HL-60 (cell line): Measurements from ENCODE around the gene NTS.

ENCODE experiments used
- DNase-seq, 2 experiments: peaks; one replicate each; pipeline ENCODE4 v3.0.0-alpha.2; 2010 to 2020; ENCODE audit warnings: low read depth in 1 of 2, low spot score in 1 of 2
- H3K27ac ChIP-seq: fragments of 250-450 bp; sonication (Bioruptor Pico); replicated peaks from 2 replicates; pipeline ENCODE4 v1.5.1; 2020; ENCODE audit warnings: mild to moderate bottlenecking, moderate library complexity
- H3K27me3 ChIP-seq: fragments of 250-450 bp; sonication (Bioruptor Pico); 2 replicates; pipeline ENCODE4 v1.5.1; 2021; ENCODE audit warnings: mild to moderate bottlenecking, moderate library complexity; ENCODE audit not compliant: insufficient read depth, poor library complexity, severe bottlenecking
- H3K4me3 ChIP-seq: replicated peaks from 2 replicates; pipeline ENCODE4 v1.5.1; 2011; ENCODE audit warnings: mild to moderate bottlenecking, control low read depth, low read length; ENCODE audit not compliant: insufficient read depth
- CTCF ChIP-seq: IDR thresholded peaks from one replicate; pipeline ENCODE4 v1.5.1; 2011; ENCODE audit warnings: low read length, control low read depth, inconsistent platforms; ENCODE audit not compliant: insufficient read depth
- GABPA ChIP-seq: IDR thresholded peaks from 2 replicates; pipeline ENCODE4 v1.6.1; 2012; ENCODE audit warnings: low read depth
- POLR2AphosphoS5 ChIP-seq: IDR thresholded peaks from 2 replicates; pipeline ENCODE4 v1.6.1; 2012; ENCODE audit warnings: low read depth
- REST ChIP-seq: IDR thresholded peaks from 2 replicates; pipeline ENCODE4 v1.6.1; 2012; ENCODE audit warnings: low read depth; ENCODE audit not compliant: insufficient replicate concordance
- SPI1 ChIP-seq: IDR thresholded peaks from 2 replicates; pipeline ENCODE4 v1.6.1; 2012; ENCODE audit warnings: low read depth, mild to moderate bottlenecking, borderline replicate concordance

The NTS gene

DNA sequence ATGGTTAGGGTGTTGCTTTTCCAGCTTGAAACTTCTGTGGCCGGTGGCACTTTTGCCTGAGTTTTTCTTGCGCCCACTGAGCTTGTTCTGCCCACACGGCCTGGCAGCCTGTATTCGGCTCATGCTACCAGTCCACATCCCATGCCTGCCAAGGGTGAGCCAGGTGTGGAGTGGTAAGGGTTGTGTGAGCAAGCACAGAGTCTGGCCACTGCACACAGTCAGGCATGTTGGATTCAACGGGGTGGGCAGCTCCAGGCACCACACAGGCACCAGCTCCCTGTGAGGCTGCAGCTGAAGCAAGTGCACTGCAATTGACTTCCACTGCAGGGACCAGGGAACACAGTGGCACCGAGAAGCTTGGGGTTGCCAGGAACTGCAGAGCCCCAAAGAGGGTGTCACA, 18.8 kb upstream of the NTS start:
- TF ChIP-seq REST (no peak), SPI1 (no peak), CTCF (no peak), POLR2AphosphoS5 (no peak), GABPA (no peak)
- Histone ChIP-seq H3K27ac (no peak overlapping the region), H3K4me3 (no peak overlapping the region), H3K27me3 (no peaks in the 10 kb centered on the region)
- DNase-seq = no peak

GRCh38 chr12:85856966-85857365, 17.1 kb upstream of the NTS start:
- Histone ChIP-seq H3K27ac (no peak overlapping the region), H3K27me3 (no peaks in the 10 kb centered on the region), H3K4me3 (no peak overlapping the region)
- TF ChIP-seq REST (no peak), GABPA (no peak), SPI1 (no peak), POLR2AphosphoS5 (no peak), CTCF (no peak)
- no peak for DNase-seq

GRCh38 chr12:85865890-85866289, 8.2 kb upstream of the NTS start:
- Histone ChIP-seq H3K27me3 (no peaks in the 10 kb centered on the region), H3K27ac (no peak overlapping the region), H3K4me3 (no peak overlapping the region)
- DNase-seq = no peak
- no peak for TF ChIP-seq GABPA

- Histone ChIP-seq H3K27ac (no peak overlapping the region), H3K27me3 (no peaks in the 10 kb centered on the region), H3K4me3 (no peak overlapping the region)
- DNase-seq = peak; percentile 2 to 13
- TF ChIP-seq POLR2AphosphoS5 (no peak), CTCF (peak; percentile 55)
These were observed 6.9 kb upstream of the NTS start for GRCh38 chr12:85866986-85867776.
